H1 (cell line): ENCODE results near the gene ZNF407. TPM values are rescaled to one million over a fixed set of nuclear protein-coding genes. Genes with fewer than 3 reads are reported as not detected.

Source experiments
- CTCF ChIA-PET: fragments of 300-600 bp; sonication (Branson Sonifier 250); formaldehyde crosslinking; loops from one replicate; lab custom pipeline; 2021; ENCODE audit not compliant: partially characterized antibody; lab: Charles Lee
- POLR2A ChIA-PET: fragments of 300-600 bp; sonication (Branson Sonifier 250); formaldehyde crosslinking; loops from one replicate; lab custom pipeline; 2021; ENCODE audit warnings: inconsistent platforms; ENCODE audit not compliant: partially characterized antibody; lab: Charles Lee
- DNase-seq, 2 experiments: peaks; one replicate each; pipeline versions ENCODE4 v3.0.0 to v3.0.0-alpha.2; 2010 to 2022; ENCODE audit warnings: low spot score in 2 of 2, low read depth in 1 of 2, mixed read lengths in 1 of 2
- FAIRE-seq: peaks from 2 replicates; lab custom pipeline; 2011; peaks lifted over from hg19 to GRCh38; lab: Jason Lieb, UNC
- H2AFZ ChIP-seq: 2 replicates; pipeline ENCODE4 v1.8.1; 2012; ENCODE audit warnings: low read length, inconsistent platforms
- H2AK5ac ChIP-seq: 2 replicates; pipeline ENCODE4 v1.6.1; 2013; ENCODE audit warnings: low read depth, low read length
- H2BK120ac ChIP-seq: replicated peaks from 2 replicates; pipeline ENCODE3; 2013; ENCODE audit warnings: low read depth, low read length, inconsistent platforms
- H2BK12ac ChIP-seq: 2 replicates; pipeline ENCODE4 v1.6.1; 2013; ENCODE audit warnings: low read depth, low read length
- H2BK15ac ChIP-seq: 2 replicates; pipeline ENCODE4 v1.6.1; 2013; ENCODE audit warnings: low read length
- H2BK20ac ChIP-seq: 2 replicates; pipeline ENCODE4 v1.6.1; 2013; ENCODE audit warnings: low read length
- H2BK5ac ChIP-seq: 2 replicates; pipeline ENCODE4 v1.6.1; 2013; ENCODE audit warnings: low read depth, low read length
- H3K14ac ChIP-seq: 2 replicates; pipeline ENCODE4 v1.6.1; 2013; ENCODE audit warnings: inconsistent platforms; ENCODE audit not compliant: insufficient read length
- H3K18ac ChIP-seq: 2 replicates; pipeline ENCODE4 v1.6.1; 2013; ENCODE audit warnings: low read length; ENCODE audit errors: extremely low read depth
- H3K23ac ChIP-seq: 2 replicates; pipeline ENCODE4 v1.6.1; 2013; ENCODE audit warnings: inconsistent platforms; ENCODE audit not compliant: insufficient read length
- H3K23me2 ChIP-seq: 2 replicates; pipeline ENCODE4 v1.6.1; 2013; ENCODE audit warnings: low read depth, low read length
- H3K27ac ChIP-seq: 2 replicates; pipeline ENCODE4 v1.6.1; 2011; ENCODE audit warnings: low read depth, low read length, inconsistent platforms
- H3K27me3 ChIP-seq, 4 experiments: replicated peaks in 1 of 4; 1 replicate in 1 of 4; 2 replicates in 3 of 4; pipeline versions ENCODE4 v1.6.1 to v1.8.1; 2011 to 2013; ENCODE audit warnings: low read length in 3 of 4, mild to moderate bottlenecking in 3 of 4, inconsistent platforms in 2 of 4, mixed read lengths in 2 of 4, moderate library complexity in 1 of 4; ENCODE audit not compliant: control insufficient read depth in 3 of 4, insufficient read depth in 3 of 4; ENCODE audit errors: extremely low read depth in 1 of 4
- H3K36me3 ChIP-seq, 4 experiments: 2 replicates each; pipeline versions ENCODE4 v1.6.1 to v1.8.1; 2011 to 2013; ENCODE audit warnings: mild to moderate bottlenecking in 4 of 4, low read length in 3 of 4, moderate library complexity in 2 of 4, control low read depth in 1 of 4, inconsistent platforms in 1 of 4; ENCODE audit not compliant: insufficient read depth in 4 of 4, control insufficient read depth in 2 of 4
- H3K4ac ChIP-seq: replicated peaks from 2 replicates; pipeline ENCODE3; 2013; ENCODE audit warnings: low read length, low read depth, mixed read lengths, inconsistent platforms; ENCODE audit not compliant: insufficient read length
- H3K4me1 ChIP-seq, 4 experiments: replicated peaks in 1 of 4; 1 replicate in 1 of 4; 2 replicates in 3 of 4; pipeline versions ENCODE4 v1.6.1 to v1.8.1; 2011 to 2013; ENCODE audit warnings: low read length in 3 of 4, inconsistent platforms in 2 of 4, mixed read lengths in 1 of 4; ENCODE audit not compliant: insufficient read depth in 4 of 4, control insufficient read depth in 3 of 4
- H3K4me2 ChIP-seq, 2 experiments: 2 replicates each; pipeline versions ENCODE4 v1.6.1 to v1.8.1; 2011 to 2013; ENCODE audit warnings: low read depth in 2 of 2, low read length in 2 of 2, control low read depth in 1 of 2, inconsistent platforms in 1 of 2, mild to moderate bottlenecking in 1 of 2; ENCODE audit not compliant: insufficient read depth in 1 of 2
- H3K4me3 ChIP-seq, 4 experiments: fragments of 200-600, 300-600 bp in 1 of 4; sonication (generic), shearing (Covaris generic), sonication (Bioruptor Twin) in 1 of 4; 2 replicates each; pipeline versions ENCODE4 v1.5.1 to v1.8.1; 2011 to 2016; ENCODE audit warnings: low read length in 4 of 4, low read depth in 3 of 4, control low read depth in 2 of 4, inconsistent platforms in 2 of 4, mild to moderate bottlenecking in 2 of 4, mixed read lengths in 1 of 4, moderate library complexity in 1 of 4; ENCODE audit not compliant: insufficient read depth in 2 of 4; ENCODE audit errors: extremely low read depth in 1 of 4
- H3K56ac ChIP-seq: replicated peaks from 2 replicates; pipeline ENCODE3; 2013; ENCODE audit warnings: low read depth, mild to moderate bottlenecking, mixed read lengths, low read length, inconsistent platforms; ENCODE audit not compliant: insufficient read length
- H3K79me1 ChIP-seq: 2 replicates; pipeline ENCODE4 v1.6.1; 2013; ENCODE audit warnings: low read depth, low read length, control low read depth
- H3K79me2 ChIP-seq, 2 experiments: 2 replicates each; pipeline versions ENCODE4 v1.6.1 to v1.8.1; 2012 to 2013; ENCODE audit warnings: low read length in 2 of 2, mild to moderate bottlenecking in 2 of 2, inconsistent platforms in 1 of 2; ENCODE audit not compliant: insufficient read depth in 2 of 2, control insufficient read depth in 1 of 2
- H3K9ac ChIP-seq, 4 experiments: replicated peaks in 1 of 4; 1 replicate in 1 of 4; 2 replicates in 3 of 4; pipeline versions ENCODE4 v1.6.1 to v1.8.1; 2011 to 2013; ENCODE audit warnings: low read depth in 3 of 4, low read length in 3 of 4, control low read depth in 2 of 4, mild to moderate bottlenecking in 2 of 4, moderate library complexity in 2 of 4, inconsistent platforms in 1 of 4; ENCODE audit errors: extremely low read depth in 1 of 4
- H3K9me3 ChIP-seq, 2 experiments: 2 replicates each; pipeline versions ENCODE4 v1.6.1 to v1.8.1; 2012 to 2013; ENCODE audit warnings: mild to moderate bottlenecking in 2 of 2, moderate library complexity in 2 of 2, control low read depth in 1 of 2, inconsistent platforms in 1 of 2, low read depth in 1 of 2, low read length in 1 of 2, mixed read lengths in 1 of 2; ENCODE audit not compliant: insufficient read depth in 2 of 2
- H4K20me1 ChIP-seq, 2 experiments: replicated peaks in 1 of 2; 2 replicates each; pipeline versions ENCODE3 to v1.8.1; 2011 to 2013; ENCODE audit warnings: inconsistent platforms in 2 of 2, low read length in 2 of 2, mild to moderate bottlenecking in 1 of 2; ENCODE audit not compliant: insufficient read depth in 2 of 2, control insufficient read depth in 1 of 2
- H4K5ac ChIP-seq: 2 replicates; pipeline ENCODE4 v1.6.1; 2013; ENCODE audit warnings: low read length, low read depth, mixed read lengths, inconsistent platforms; ENCODE audit not compliant: insufficient read length
- H4K8ac ChIP-seq: 2 replicates; pipeline ENCODE4 v1.8.0; 2013; ENCODE audit warnings: mild to moderate bottlenecking, moderate library complexity, low read length, inconsistent platforms; ENCODE audit not compliant: insufficient read depth; ENCODE audit errors: extremely low read depth
- H4K91ac ChIP-seq: replicated peaks from 2 replicates; pipeline ENCODE3; 2013; ENCODE audit warnings: low read length, mixed read lengths, inconsistent platforms; ENCODE audit not compliant: insufficient read length
- BACH1 ChIP-seq: IDR thresholded peaks from 2 replicates; pipeline ENCODE4 v1.6.1; 2012; ENCODE audit warnings: low read length, improper control_type of control experiment
- CBX5 ChIP-seq: fragments of 300-800, 300-1000 bp; sonication (generic); IDR thresholded peaks from 2 replicates; pipeline ENCODE4 v1.7.1; 2016; ENCODE audit warnings: antibody characterized with exemption, low read length, low read depth
- CREB1 ChIP-seq: IDR thresholded peaks from 2 replicates; pipeline ENCODE4 v1.6.1; 2012; ENCODE audit warnings: inconsistent platforms
- KDM5A ChIP-seq: fragments of 200-600 bp; IDR thresholded peaks from 2 replicates; pipeline ENCODE4 v1.7.1; 2012; ENCODE audit warnings: mild to moderate bottlenecking, low read length, inconsistent platforms, mixed read lengths
- MAX ChIP-seq: IDR thresholded peaks from 2 replicates; pipeline ENCODE4 v1.6.1; 2012; ENCODE audit warnings: inconsistent platforms
- SIN3A ChIP-seq, 2 experiments: IDR thresholded peaks in 1 of 2; conservative IDR thresholded peaks in 1 of 2; 2 replicates each; pipeline ENCODE4 v1.6.1; 2011 to 2012; ENCODE audit warnings: low read length in 2 of 2, improper control_type of control experiment in 1 of 2, low read depth in 1 of 2, mild to moderate bottlenecking in 1 of 2
- TCF12 ChIP-seq: IDR thresholded peaks from 2 replicates; pipeline ENCODE4 v1.6.1; 2011; ENCODE audit warnings: low read depth, mild to moderate bottlenecking, low read length
- TEAD4 ChIP-seq: IDR thresholded peaks from 2 replicates; pipeline ENCODE4 v1.6.1; 2012; ENCODE audit warnings: low read depth, low read length, inconsistent platforms, mixed read lengths
- WGBS, 2 experiments: shearing (Covaris generic) in 1 of 2; methylation state at CpG; one replicate each; pipeline versions ENCODE4 v1.1.6 to v1.1.7; 2013 to 2015; ENCODE audit warnings: low lambda C conversion rate in 2 of 2, mixed read lengths in 2 of 2, inconsistent platforms in 1 of 2, low coverage in 1 of 2, missing lambda C conversion rate in 1 of 2; ENCODE audit not compliant: insufficient replicate concordance in 2 of 2, insufficient coverage in 1 of 2, insufficient read length in 1 of 2; ENCODE audit errors: extremely low coverage in 1 of 2, missing lambda C conversion rate in 1 of 2; 5-methylcytosine and 5-hydroxymethylcytosine counted together
- polyA plus RNA-seq, 7 experiments: library from polyadenylated mRNA; depleted of rRNA in 3 of 7; stranded (reverse) in 5 of 7; unstranded in 2 of 7; fragments of >200 nt in 5 of 7; fragments of 200-250 nt in 2 of 7; gene quantifications; 1 replicate in 5 of 7; 2 replicates in 1 of 7; 4 replicates in 1 of 7; pipeline versions ENCODE4 v1.2.1 to v1.2.3, GENCODE V29; 2011 to 2013; ENCODE audit warnings: missing spikeins in 2 of 7, mixed read lengths in 2 of 7
- total RNA-seq: library from RNA; stranded (reverse); fragmentation: NEBNext Ultra II Directional; extraction: Animal tissue kit (Norgen Biotek cat#: 25700); gene quantifications from 2 replicates; pipeline ENCODE4 v1.2.1, GENCODE V29; 2021

The ZNF407 gene
- total and polyA plus RNA-seq, 2 of the 8 experiments (the other 6 are each of a cell fraction or from before 2014, with no cell fraction given): 1.5 to 6.8 TPM

- no peak overlapping the region for H4K5ac ChIP-seq
- H3K14ac ChIP-seq: no peak overlapping the region
- H2BK12ac ChIP-seq: no peak overlapping the region
- H3K9ac ChIP-seq: no peak overlapping the region
- CTCF ChIA-PET: no interaction called here
- H4K91ac ChIP-seq: no peak overlapping the region
- no peaks in the 10 kb centered on the region for H3K27me3 ChIP-seq
- WGBS, 2 experiments: 89% methylated on average over 9 of the region's 9 CpGs; no CpG with 5 or more reads in 1 of the 2 experiments
- no peak overlapping the region for H4K8ac ChIP-seq
- H3K4me2 ChIP-seq: no peak overlapping the region
- H3K4ac ChIP-seq: no peak overlapping the region
- no peaks in the 10 kb centered on the region for H3K4me1 ChIP-seq
- no peak overlapping the region for H2BK120ac ChIP-seq
- TF ChIP-seq KDM5A: no peak
- TF ChIP-seq BACH1: no peak
- no peak for TF ChIP-seq TCF12
- TF ChIP-seq CBX5: no peak
- TF ChIP-seq MAX: no peak
- no peak for TF ChIP-seq TEAD4
- no peak for TF ChIP-seq SIN3A (conservative IDR thresholded peaks at IDR 0.05 in 1 of 2, IDR thresholded peaks at IDR 0.05 in 1 of 2; ENCODE audit: low read depth in 1 of 2, low read length in 2 of 2)
- TF ChIP-seq CREB1: no peak
- TF ChIP-seq, all 59 proteins: peak for 0
- Histone ChIP-seq H3K79me1 (no peaks in the 10 kb centered on the region), H4K20me1 (no peaks in the 10 kb centered on the region), H3K36me3 (no peaks in the 10 kb centered on the region), H2AFZ (no peak overlapping the region), H2BK20ac (no peak overlapping the region), H2AK5ac (no peak overlapping the region), H3K56ac (no peak overlapping the region), H3K27ac (no peak overlapping the region), H3K23ac (no peak overlapping the region), H2BK5ac (no peak overlapping the region), H3K4me3 (no peak overlapping the region), H3K18ac (no peak overlapping the region), H3K23me2 (no peaks in the 10 kb centered on the region), H2BK15ac (no peak overlapping the region), H3K9me3 (peaks cover 10 to 12% of the 10 kb centered on the region in 2 experiments; a peak in 3 of 4 replicates), H3K79me2 (no peaks in the 10 kb centered on the region)
- POLR2A ChIA-PET: no interaction called here
- FAIRE-seq (no peak), DNase-seq (peak in 1 of 2 experiments; percentile 11)
These were observed 486.1 kb downstream of the ZNF407 start for GRCh38 chr18:75083761-75084160.
